SK-N-SH treated with all-trans-retinoic acid at 6 μM for 48 hours (cell line): ENCODE results near the gene SAPCD2.

Experiments
- ATAC-seq: fragments of 200-7000 bp; cut with Tn5 transposase; 3 replicates; pipeline ENCODE4 v1.9.1; 2020; ENCODE audit warnings: mild to moderate bottlenecking, moderate library complexity
- ARNTL ChIP-seq: fragments of 450-650 bp; formaldehyde crosslinking; IDR thresholded peaks from 2 replicates; pipeline ENCODE4 v1.5.0; 2020; ENCODE audit warnings: low read depth, mild to moderate bottlenecking, moderate library complexity, borderline replicate concordance
- BACH2 ChIP-seq: fragments of 250-450 bp; sonication (Bioruptor Pico); IDR thresholded peaks from 2 replicates; pipeline ENCODE4 v1.9.0; 2021; ENCODE audit warnings: mild to moderate bottlenecking, borderline replicate concordance
- CSDC2 ChIP-seq: fragments of 250-450 bp; sonication (Bioruptor Pico); IDR thresholded peaks from 2 replicates; pipeline ENCODE4 v1.5.0; 2020; ENCODE audit warnings: mild to moderate bottlenecking, moderate library complexity
- ESRRG ChIP-seq: fragments of 250-450 bp; sonication (Bioruptor Pico); IDR thresholded peaks from 2 replicates; pipeline ENCODE4 v1.6.1; 2021; ENCODE audit warnings: mild to moderate bottlenecking
- GLIS3 ChIP-seq: fragments of 250-450 bp; sonication (Bioruptor Pico); IDR thresholded peaks from 2 replicates; pipeline ENCODE4 v1.5.0; 2020; ENCODE audit warnings: mild to moderate bottlenecking, moderate library complexity
- ISL1 ChIP-seq: fragments of 250-450 bp; sonication (Bioruptor Pico); IDR thresholded peaks from 2 replicates; pipeline ENCODE4 v2.1.2; 2022; ENCODE audit warnings: mild to moderate bottlenecking, moderate library complexity
- OSR1 ChIP-seq: fragments of 250-450 bp; sonication (Bioruptor Pico); IDR thresholded peaks from 2 replicates; pipeline ENCODE4 v1.8.0; 2022; ENCODE audit warnings: moderate library complexity, mild to moderate bottlenecking, inconsistent platforms
- PATZ1 ChIP-seq: fragments of 250-450 bp; sonication (Bioruptor Pico); IDR thresholded peaks from 2 replicates; pipeline ENCODE4 v1.8.0; 2020; ENCODE audit warnings: mild to moderate bottlenecking, moderate library complexity, borderline replicate concordance
- POU6F1 ChIP-seq: fragments of 250-450 bp; sonication (Bioruptor Pico); IDR thresholded peaks from 2 replicates; pipeline ENCODE4 v1.8.0; 2021; ENCODE audit warnings: low read depth, mild to moderate bottlenecking, moderate library complexity, borderline replicate concordance
- PPARA ChIP-seq: fragments of 250-450 bp; sonication (Bioruptor Pico); IDR thresholded peaks from 2 replicates; pipeline ENCODE4 v1.5.0; 2020; ENCODE audit warnings: mild to moderate bottlenecking, borderline replicate concordance
- RARB ChIP-seq: fragments of 250-450 bp; sonication (Bioruptor Pico); IDR thresholded peaks from 2 replicates; pipeline ENCODE4 v1.8.0; 2021; ENCODE audit warnings: mild to moderate bottlenecking, moderate library complexity
- SNAI2 ChIP-seq: fragments of 250-450 bp; sonication (Bioruptor Pico); IDR thresholded peaks from 2 replicates; pipeline ENCODE4 v1.5.0; 2020; ENCODE audit warnings: mild to moderate bottlenecking, moderate library complexity
- TCF4 ChIP-seq: fragments of 250-450 bp; sonication (Bioruptor Pico); IDR thresholded peaks from 2 replicates; pipeline ENCODE4 v1.8.0; 2021; ENCODE audit warnings: mild to moderate bottlenecking, moderate library complexity, borderline replicate concordance
- TOX ChIP-seq: fragments of 250-450 bp; sonication (Bioruptor Pico); IDR thresholded peaks from 2 replicates; pipeline ENCODE4 v1.8.0; 2021; ENCODE audit warnings: mild to moderate bottlenecking, moderate library complexity, borderline replicate concordance
- ZC3H10 ChIP-seq: fragments of 250-450 bp; sonication (Bioruptor Pico); IDR thresholded peaks from 2 replicates; pipeline ENCODE4 v1.5.1; 2021; ENCODE audit warnings: mild to moderate bottlenecking, moderate library complexity
- ZFP3 ChIP-seq: fragments of 250-450 bp; sonication (Bioruptor Pico); IDR thresholded peaks from 2 replicates; pipeline ENCODE4 v1.5.0; 2020; ENCODE audit warnings: mild to moderate bottlenecking, moderate library complexity
- ZFP30 ChIP-seq: fragments of 450-650 bp; formaldehyde crosslinking; IDR thresholded peaks from 2 replicates; pipeline ENCODE4 v1.5.0; 2022; ENCODE audit warnings: mild to moderate bottlenecking, moderate library complexity
- ZNF565 ChIP-seq: fragments of 450-650 bp; formaldehyde crosslinking; conservative IDR thresholded peaks from 2 replicates; pipeline ENCODE4 v1.5.0; 2020; ENCODE audit warnings: low read depth, mild to moderate bottlenecking, moderate library complexity
- ZNF70 ChIP-seq: fragments of 450-650 bp; formaldehyde crosslinking; IDR thresholded peaks from 2 replicates; pipeline ENCODE4 v1.5.0; 2020; ENCODE audit warnings: mild to moderate bottlenecking, moderate library complexity
- TF ChIP-seq, protein P1 (sequence below): fragments of 250-450 bp; sonication (Bioruptor Pico); IDR thresholded peaks from 2 replicates; pipeline ENCODE4 v1.5.1; 2020; ENCODE audit warnings: low read depth, mild to moderate bottlenecking, moderate library complexity
- TF ChIP-seq, protein P2 (sequence below): fragments of 250-450 bp; sonication (Bioruptor Pico); IDR thresholded peaks from 2 replicates; pipeline ENCODE4 v1.5.0; 2020; ENCODE audit warnings: mild to moderate bottlenecking, moderate library complexity
- TF ChIP-seq, protein P3 (sequence below): fragments of 250-450 bp; sonication (Bioruptor Pico); IDR thresholded peaks from 2 replicates; pipeline ENCODE4 v1.5.1; 2021; ENCODE audit warnings: mild to moderate bottlenecking, moderate library complexity

The SAPCD2 gene

GRCh38 chr9:137028263-137029057 is 41.9 kb downstream of the SAPCD2 start:
- ATAC-seq, result peak; percentile 57
- TF ChIP-seq GLIS3 (CRISPR knock-in tag) (no peak), TCF4 (CRISPR knock-in tag) (no peak), SNAI2 (CRISPR knock-in tag) (no peak), ISL1 (CRISPR knock-in tag) (no peak), TOX (no peak), ESRRG (CRISPR knock-in tag) (no peak), CSDC2 (no peak), ZFP30 (CRISPR knock-in tag) (no peak), ARNTL (CRISPR knock-in tag) (no peak)
- TF ChIP-seq, protein P1, sequence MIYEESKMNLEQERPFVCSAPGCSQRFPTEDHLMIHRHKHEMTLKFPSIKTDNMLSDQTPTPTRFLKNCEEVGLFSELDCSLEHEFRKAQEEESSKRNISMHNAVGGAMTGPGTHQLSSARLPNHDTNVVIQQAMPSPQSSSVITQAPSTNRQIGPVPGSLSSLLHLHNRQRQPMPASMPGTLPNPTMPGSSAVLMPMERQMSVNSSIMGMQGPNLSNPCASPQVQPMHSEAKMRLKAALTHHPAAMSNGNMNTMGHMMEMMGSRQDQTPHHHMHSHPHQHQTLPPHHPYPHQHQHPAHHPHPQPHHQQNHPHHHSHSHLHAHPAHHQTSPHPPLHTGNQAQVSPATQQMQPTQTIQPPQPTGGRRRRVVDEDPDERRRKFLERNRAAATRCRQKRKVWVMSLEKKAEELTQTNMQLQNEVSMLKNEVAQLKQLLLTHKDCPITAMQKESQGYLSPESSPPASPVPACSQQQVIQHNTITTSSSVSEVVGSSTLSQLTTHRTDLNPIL (CRISPR knock-in tag), result no peak
- TF ChIP-seq, protein P2, sequence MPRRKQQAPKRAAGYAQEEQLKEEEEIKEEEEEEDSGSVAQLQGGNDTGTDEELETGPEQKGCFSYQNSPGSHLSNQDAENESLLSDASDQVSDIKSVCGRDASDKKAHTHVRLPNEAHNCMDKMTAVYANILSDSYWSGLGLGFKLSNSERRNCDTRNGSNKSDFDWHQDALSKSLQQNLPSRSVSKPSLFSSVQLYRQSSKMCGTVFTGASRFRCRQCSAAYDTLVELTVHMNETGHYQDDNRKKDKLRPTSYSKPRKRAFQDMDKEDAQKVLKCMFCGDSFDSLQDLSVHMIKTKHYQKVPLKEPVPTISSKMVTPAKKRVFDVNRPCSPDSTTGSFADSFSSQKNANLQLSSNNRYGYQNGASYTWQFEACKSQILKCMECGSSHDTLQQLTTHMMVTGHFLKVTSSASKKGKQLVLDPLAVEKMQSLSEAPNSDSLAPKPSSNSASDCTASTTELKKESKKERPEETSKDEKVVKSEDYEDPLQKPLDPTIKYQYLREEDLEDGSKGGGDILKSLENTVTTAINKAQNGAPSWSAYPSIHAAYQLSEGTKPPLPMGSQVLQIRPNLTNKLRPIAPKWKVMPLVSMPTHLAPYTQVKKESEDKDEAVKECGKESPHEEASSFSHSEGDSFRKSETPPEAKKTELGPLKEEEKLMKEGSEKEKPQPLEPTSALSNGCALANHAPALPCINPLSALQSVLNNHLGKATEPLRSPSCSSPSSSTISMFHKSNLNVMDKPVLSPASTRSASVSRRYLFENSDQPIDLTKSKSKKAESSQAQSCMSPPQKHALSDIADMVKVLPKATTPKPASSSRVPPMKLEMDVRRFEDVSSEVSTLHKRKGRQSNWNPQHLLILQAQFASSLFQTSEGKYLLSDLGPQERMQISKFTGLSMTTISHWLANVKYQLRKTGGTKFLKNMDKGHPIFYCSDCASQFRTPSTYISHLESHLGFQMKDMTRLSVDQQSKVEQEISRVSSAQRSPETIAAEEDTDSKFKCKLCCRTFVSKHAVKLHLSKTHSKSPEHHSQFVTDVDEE, result no peak
- TF ChIP-seq, protein P3, sequence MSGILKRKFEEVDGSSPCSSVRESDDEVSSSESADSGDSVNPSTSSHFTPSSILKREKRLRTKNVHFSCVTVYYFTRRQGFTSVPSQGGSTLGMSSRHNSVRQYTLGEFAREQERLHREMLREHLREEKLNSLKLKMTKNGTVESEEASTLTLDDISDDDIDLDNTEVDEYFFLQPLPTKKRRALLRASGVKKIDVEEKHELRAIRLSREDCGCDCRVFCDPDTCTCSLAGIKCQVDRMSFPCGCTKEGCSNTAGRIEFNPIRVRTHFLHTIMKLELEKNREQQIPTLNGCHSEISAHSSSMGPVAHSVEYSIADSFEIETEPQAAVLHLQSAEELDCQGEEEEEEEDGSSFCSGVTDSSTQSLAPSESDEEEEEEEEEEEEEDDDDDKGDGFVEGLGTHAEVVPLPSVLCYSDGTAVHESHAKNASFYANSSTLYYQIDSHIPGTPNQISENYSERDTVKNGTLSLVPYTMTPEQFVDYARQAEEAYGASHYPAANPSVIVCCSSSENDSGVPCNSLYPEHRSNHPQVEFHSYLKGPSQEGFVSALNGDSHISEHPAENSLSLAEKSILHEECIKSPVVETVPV (CRISPR knock-in tag), result no peak

DNA sequence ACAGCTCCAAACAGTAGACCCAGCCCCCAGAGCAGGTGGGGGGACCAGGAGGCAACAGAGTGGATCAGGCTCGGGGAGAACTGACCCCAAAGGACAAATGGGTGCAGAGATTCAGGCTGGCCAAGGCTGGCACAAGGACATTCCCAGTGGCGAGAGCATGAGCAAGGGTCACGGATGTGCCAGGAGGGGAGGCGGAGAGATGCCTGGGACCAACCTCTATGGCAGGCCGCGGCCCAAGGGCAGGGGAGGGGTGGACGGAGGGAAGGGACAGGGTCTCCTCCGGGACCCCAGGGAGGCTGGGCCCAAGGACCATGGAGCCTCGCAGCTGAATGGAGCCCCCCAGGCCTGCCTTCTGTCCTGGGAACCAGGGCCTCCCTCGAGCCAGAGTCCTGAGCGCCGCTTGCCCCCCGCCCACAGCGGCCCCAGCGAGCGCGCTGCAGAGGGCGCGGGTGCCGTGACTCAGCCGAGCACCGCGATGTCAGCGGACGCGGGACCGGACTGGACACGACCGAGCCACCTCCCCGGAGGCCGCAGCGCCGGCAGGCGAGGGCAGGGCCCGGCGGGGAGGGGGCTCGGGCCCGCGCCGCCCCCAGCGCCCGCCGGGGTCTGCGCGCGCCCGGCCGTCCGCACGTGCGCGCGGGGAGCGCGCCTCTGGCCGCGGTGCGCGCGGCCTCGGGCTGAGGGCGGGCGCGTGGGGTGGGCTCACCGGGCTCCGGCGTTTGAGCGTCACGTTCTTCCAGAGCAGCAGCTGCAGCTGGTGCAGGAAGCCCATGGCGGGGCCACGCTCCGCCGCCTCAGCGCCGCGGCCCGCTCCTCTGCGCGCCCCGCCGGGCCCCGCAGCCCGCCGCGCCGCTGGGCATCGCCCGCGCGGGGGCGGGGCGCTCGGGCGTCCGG is 42.7 kb downstream of the SAPCD2 start, which contains the start of gene ABCA2:
ABCA2 (minus strand) TSS at position 869 of the 894 bp plus-strand sequence; CDS start at position 772, 97 bp downstream.
- TF ChIP-seq TCF4 (CRISPR knock-in tag), result no peak
- TF ChIP-seq CSDC2, result no peak
- no peak for TF ChIP-seq OSR1 (CRISPR knock-in tag)
- peak; percentile 5; the same call in 1 of the 3 replicates for ATAC-seq

- no peak for ATAC-seq
- TF ChIP-seq BACH2 (CRISPR knock-in tag) (no peak), GLIS3 (CRISPR knock-in tag) (no peak), ZNF70 (CRISPR knock-in tag) (no peak)
Observed at GRCh38 chr9:137026828-137027227, 43.5 kb downstream of the SAPCD2 start.

DNA sequence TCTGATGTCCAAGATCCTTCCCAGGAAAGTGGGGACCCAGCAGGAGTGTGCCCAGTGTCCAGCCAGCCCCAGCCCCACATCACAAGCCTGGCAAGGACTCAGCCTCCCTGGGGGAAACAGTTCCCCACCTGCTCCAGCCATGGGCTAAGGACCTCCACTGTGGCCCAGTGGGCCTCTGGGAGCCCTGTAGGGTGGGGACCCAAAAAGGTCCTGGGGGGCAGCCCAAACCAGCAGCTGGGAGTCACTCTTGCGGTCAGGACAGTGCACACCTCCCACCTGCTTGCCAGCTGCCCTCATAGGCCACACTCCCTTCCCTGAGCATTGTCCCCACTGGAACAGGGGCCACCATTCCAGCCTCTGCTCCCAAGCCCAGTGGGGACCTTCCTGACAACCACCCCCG is 44.0 kb downstream of the SAPCD2 start:
- no peak for ATAC-seq
- no peak for TF ChIP-seq ZNF565 (CRISPR knock-in tag)
- TF ChIP-seq, protein P1 (CRISPR knock-in tag), result no peak
- TF ChIP-seq ZFP3 (CRISPR knock-in tag), result no peak
- no peak for TF ChIP-seq ZC3H10 (CRISPR knock-in tag)
- no peak for TF ChIP-seq RARB (CRISPR knock-in tag)
- TF ChIP-seq TOX, result no peak
- TF ChIP-seq PPARA (CRISPR knock-in tag), result no peak
- no peak for TF ChIP-seq ZNF70 (CRISPR knock-in tag)
- no peak for TF ChIP-seq ISL1 (CRISPR knock-in tag)
- no peak for TF ChIP-seq PATZ1 (CRISPR knock-in tag)
- no peak for TF ChIP-seq OSR1 (CRISPR knock-in tag)
- no peak for TF ChIP-seq POU6F1 (CRISPR knock-in tag)
- TF ChIP-seq GLIS3 (CRISPR knock-in tag), result no peak
